ENCODE results near the gene AP1M1.

- no peak for TF ChIP-seq EZH2phosphoT487 (IDR thresholded peaks at IDR 0.05; ENCODE audit: borderline replicate concordance, low read length)
- TF ChIP-seq, protein P1, sequence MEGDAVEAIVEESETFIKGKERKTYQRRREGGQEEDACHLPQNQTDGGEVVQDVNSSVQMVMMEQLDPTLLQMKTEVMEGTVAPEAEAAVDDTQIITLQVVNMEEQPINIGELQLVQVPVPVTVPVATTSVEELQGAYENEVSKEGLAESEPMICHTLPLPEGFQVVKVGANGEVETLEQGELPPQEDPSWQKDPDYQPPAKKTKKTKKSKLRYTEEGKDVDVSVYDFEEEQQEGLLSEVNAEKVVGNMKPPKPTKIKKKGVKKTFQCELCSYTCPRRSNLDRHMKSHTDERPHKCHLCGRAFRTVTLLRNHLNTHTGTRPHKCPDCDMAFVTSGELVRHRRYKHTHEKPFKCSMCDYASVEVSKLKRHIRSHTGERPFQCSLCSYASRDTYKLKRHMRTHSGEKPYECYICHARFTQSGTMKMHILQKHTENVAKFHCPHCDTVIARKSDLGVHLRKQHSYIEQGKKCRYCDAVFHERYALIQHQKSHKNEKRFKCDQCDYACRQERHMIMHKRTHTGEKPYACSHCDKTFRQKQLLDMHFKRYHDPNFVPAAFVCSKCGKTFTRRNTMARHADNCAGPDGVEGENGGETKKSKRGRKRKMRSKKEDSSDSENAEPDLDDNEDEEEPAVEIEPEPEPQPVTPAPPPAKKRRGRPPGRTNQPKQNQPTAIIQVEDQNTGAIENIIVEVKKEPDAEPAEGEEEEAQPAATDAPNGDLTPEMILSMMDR (IDR thresholded peaks at IDR 0.05; ENCODE audit: low read depth, low read length, poor library complexity, severe bottlenecking): no peak
Observed at GRCh38 chr19:16293118-16294091, 95.7 kb downstream of the AP1M1 start.
